B cell (primary cell): ENCODE measurements around the gene SYNPR.

Experiments
- CTCF ChIP-seq: fragments of 200-600 bp; IDR thresholded peaks from one replicate; pipeline ENCODE4 v1.8.0; 2022; ENCODE audit warnings: antibody characterized with exemption, mild to moderate bottlenecking
- EZH2 ChIP-seq: IDR thresholded peaks from 2 replicates; pipeline ENCODE4 v1.6.1; 2012; ENCODE audit warnings: borderline replicate concordance, low read depth, mild to moderate bottlenecking, moderate library complexity, low read length; ENCODE audit not compliant: insufficient read depth, poor library complexity, severe bottlenecking

- TF ChIP-seq CTCF = no peak
- no peak for TF ChIP-seq EZH2
These were observed 45.7 kb downstream of the SYNPR start for GRCh38 chr3:63323766-63324165.
